Tongue (tissue), 2 donors: ENCODE data around the gene SERTAD1. TPM values are rescaled to one million over a fixed set of nuclear protein-coding genes. Genes with fewer than 3 reads are reported as not detected.
A peak's percentile ranks its signal among the peaks of the same experiment; 100 is the strongest.
"Not testable (repeated sequence)": the region's sequence is repeated elsewhere in the genome, so short reads cannot be mapped to it uniquely, and the experiment has no call there.

Experiments
- DNase-seq: peaks from one replicate; pipeline ENCODE4 v3.0.0-alpha.2; 2015
- total RNA-seq: library from RNA; depleted of rRNA; stranded (reverse); fragments of >200 nt; gene quantifications from one replicate; pipeline ENCODE4 v1.2.3, GENCODE V29; 2014

The SERTAD1 gene
- total RNA-seq, 1 donor from 2014 or later = 12.9 TPM

DNA sequence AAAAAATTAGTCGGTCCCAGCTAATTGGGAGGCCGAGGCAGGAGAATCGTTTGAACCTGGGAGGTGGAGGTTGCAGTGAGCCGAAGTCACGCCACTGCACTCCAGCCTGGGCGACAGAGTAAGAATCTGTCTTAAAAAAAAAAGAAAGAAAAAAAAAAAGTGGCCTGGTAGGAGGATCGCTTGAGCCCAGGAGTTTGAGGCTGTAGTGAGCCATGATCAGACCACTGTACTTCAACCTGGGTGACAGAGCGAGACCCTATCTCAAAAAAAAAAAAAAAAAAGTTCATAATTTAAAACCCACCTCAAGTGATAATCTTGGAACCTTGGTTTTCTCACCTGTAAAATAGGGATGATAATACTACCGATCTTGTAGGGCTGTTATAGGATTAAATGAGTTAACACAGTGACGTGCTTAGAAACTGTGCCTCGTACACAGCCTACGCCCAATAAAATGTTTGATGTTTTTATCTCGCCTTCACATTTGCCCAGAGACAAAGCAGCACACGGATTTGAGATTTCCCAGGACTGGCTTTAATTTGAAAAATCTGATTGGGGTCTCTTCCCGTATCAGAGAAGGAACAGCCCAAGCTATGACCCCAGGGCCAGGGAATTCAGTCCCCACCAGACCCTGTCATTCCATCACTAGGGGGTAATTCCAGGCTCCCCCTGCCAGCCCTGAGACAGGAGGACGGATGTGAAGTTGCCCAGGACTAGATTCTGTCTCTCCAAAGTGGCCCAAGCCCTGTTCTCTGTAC, 3.6 kb downstream of the SERTAD1 start:
- DNase-seq = no peak

DNA sequence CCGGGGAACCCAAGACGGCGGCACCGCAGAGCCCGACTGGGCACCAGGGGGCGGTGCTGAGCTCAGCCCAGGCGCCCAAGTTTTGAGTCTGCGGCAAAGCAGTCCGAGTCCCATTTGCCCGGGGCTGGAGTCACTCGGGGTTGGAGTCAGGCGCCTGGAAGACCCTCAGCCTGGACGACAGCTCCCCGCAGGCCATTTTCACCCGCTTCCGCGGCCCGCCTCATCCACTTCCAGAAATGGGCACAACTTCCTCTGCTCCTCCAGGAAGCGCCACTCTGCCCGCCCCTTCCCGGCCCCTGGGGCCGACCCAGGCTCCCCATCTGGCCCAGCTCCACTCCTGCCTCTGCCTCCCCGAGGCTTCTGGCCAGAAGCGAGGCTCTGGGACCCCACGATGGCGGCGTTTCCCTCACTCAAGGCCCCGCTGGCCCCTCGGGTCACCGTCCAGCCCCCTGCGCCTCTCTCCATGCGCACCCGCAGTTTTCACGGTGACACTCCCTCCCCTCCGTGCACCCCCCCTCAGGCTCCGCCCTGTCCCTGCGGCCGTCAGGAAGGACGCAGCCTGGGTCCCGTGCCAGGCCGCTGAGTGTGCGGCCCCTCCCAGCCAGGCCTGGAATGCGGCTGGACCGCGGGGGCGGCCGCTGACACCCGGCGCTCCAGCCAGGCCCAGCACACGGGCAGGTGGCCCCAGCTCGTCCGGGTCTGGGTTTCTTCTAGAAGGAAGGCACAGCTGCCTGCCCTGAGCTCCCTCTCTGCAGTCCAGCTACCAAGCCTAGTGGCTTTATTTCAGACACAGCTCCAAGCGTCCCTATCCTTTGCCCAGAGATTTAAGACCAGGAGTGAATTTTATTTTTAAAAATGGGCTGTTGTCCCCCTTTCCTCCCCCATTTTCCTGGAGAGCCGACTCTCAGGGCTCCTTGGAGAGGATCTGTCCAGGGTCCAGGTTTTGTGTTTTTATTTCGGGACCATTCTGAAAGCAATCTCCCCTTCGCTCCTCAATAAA, 4.7 kb downstream of the SERTAD1 start:
- DNase-seq = peak; percentile 97

- DNase-seq = no peak
Measured at GRCh38 chr19:40420451-40420765, 5.4 kb downstream of the SERTAD1 start.

GRCh38 chr19:40419780-40420179, 6.0 kb downstream of the SERTAD1 start:
- no peak for DNase-seq

- DNase-seq = no peak
Measured at GRCh38 chr19:40419066-40419612, 6.7 kb downstream of the SERTAD1 start.

- no peak for DNase-seq
Measured at GRCh38 chr19:40418040-40418439, 7.8 kb downstream of the SERTAD1 start.

DNA sequence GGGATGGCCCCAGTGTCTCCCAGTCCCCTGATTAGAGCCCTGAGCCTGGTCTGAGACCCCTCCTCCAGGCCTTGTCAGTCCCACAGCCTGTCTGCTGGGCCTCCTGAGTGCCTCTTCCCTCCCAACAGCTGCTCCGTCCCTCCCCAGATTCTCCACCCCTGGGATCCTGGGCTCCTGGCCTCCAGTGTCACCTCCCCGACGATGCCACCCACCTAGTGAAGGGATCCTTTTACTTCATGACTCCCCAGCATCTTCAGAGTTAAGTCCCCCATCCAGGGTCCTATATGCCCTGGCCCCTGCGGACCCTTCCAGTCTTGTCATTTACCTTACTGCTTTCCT, 8.2 kb downstream of the SERTAD1 start:
- DNase-seq = no peak

- peak; percentile 54 for DNase-seq
Measured at GRCh38 chr19:40416918-40417642, 8.7 kb downstream of the SERTAD1 start.

GRCh38 chr19:40415768-40416167, 10.0 kb downstream of the SERTAD1 start:
- DNase-seq = no peak

DNA sequence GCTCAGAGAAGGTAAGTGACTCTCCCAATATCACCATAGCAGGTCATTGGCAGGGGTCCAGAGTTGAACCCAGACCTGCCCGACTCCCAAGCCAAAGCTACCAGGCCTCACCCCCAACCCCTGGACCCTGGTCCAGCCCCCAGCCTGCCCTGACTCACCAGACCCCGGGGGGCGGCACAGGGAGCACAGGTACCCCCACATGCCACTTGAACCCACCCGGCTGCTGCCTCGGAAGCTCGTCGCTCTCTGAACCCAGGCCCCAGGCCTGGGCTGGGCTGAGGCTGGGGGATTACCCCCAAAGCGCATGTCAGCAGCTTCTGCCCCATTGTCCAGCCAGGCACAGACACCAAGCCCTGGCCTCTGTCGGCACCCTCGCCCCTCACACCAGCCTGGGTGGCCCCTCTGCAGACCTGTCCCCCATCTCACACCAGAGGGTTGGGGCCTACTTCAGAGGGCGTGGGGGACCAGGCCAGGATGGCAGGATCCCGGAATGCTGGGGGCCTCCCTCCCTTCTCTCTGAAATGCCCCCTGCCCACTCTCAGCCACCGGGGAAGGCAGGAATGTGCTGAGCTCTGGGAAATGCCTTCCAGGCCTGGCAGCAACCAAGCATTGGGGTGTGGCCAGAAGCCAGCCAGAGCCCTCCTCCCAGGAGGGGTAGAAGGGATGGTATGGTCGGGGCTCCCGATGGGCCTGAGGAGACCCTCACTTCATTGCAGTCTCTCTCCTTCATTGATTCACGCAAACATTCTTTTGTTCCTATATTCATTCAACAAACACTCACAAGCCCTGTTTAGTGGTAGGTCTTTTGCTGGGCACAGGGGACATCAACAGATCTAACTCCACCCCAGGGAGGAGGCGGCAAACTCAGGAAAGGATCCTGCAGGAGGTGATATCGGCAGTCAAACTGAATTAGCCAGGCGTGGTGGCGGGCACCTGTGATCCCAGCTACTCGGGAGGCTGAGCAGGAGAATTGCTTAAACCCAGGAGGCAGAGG, 11.0 kb downstream of the SERTAD1 start:
- DNase-seq = no peak

DNA sequence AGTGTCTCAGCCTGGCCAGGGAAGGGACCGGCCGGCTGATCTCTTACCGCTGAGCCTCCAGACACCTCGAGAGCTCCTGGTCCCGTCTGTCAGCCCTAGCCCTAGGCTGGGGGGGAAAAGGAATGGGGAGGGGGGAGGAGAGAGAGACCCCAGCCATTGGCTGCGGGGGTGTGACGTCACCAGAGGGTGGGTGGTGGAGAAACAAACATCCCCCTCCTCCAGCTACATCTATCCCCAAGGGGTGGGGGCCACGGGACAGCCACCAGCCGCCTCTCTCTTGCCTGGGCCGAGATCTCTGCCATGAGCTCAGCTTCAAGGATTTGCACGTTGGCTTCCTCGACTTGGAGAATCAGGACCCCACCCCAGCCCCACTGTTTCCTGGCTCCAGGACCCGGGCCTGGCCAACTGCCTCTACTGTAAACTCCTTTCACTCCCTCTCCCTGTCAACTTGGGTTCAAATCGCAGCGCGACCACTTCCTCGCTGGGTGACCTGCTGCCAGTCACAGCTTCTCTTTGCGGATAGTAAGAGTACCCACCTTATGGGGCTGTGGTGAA, 12.4 kb downstream of the SERTAD1 start, which contains the start of gene PRX:
TSS of gene PRX (minus strand) at position 88 of the 555 bp plus-strand sequence. CDS start 5,446 bp downstream, outside the sequence.
- peak; percentile 71 for DNase-seq

DNA sequence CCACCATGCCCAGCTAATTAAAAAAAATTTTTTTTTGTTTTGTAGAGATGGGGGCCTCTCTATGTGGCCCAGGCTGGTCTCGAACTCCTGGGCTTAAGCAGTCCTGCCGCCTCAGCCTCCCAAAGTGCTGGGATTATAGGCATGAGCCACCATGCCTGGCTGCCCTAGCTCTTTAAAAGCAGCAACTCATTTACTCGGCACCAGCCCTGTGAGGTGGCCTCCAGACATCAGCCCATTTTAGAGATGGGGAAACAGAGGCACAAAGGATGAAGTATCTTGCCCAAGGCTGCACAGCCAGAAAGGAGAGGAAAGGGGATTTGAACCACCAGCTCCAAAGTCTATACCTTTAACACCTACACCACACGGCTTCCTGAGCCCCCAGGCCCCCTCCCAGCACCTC, 12.9 kb downstream of the SERTAD1 start:
- no peak for DNase-seq

DNA sequence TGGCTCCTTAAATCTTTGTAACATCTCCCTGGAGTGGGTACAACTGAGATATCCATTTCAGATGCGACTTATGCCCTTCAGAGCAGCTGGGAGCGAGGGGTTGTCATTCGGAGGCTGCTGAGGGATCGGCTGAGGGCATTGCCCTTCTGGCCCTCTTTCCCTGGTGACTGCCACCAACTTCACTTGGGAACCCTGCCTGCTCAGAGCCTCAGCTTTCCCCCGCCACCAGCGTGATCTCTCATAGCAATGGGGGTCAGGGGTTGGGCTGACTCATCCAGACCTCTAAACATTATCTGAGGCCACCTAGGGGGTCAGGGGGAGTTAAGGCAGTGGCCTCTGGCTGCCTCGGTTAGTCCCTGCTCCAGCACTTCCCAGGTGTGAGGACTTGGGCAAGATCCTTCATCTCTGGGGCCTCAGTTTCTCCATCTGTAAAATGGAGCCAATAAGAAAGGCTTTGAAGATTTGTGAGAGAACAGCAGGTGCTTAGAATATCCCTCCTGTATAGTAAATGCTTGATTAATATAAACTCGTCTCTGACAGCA, 13.8 kb downstream of the SERTAD1 start:
- no peak for DNase-seq

DNA sequence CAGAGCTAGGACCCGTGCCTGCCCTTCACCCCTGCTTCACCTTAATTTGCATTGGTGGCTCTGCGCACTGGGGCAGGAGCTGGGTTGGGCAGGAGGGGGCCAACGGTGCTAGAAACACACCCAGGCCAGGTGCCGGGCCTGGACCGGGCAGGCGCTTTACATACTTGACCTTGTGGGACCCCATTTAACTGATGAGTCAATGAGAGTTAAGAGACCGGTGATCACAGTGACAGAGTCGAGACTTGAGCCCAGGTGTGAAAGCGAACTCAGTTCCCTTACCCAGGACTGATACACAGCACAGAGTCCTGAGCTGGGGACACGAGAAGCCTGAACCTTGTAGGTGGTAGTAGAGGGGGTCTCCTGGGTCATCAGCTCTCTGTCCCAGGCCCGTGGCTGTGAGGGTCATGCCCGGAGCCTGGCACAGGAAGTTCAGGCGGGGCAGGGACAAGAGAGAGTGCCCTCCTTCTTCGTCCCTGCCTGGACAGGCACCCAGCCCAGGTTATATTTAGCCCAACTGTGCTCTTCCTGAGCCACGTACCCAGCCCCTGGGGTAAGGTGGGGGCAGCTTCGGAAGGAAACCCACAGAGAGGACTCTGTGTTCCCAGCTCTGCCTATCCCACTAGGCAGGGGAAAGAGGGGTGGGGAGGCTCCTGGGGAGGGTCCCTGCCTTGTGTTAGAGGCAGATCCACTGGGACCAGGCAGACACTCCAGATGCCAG, 14.5 kb downstream of the SERTAD1 start:
- no peak for DNase-seq

GRCh38 chr19:40410030-40410389, 15.8 kb downstream of the SERTAD1 start:
- no peak for DNase-seq

DNA sequence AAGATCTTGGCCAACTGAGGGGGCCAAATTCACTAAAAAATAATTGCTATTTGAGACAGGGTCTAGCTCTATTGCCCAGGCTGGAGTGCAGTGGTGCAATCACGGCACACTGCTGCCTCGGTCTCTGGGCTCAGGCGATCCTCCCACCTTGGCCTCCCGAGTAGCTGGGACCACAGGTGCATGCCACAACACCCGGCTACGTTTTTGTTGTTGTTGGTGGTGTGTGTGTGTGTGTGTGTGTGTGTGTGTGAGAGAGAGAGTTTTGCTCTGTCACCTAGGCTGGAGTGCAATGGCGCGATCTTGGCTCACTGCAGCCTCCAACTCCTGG, 17.2 kb downstream of the SERTAD1 start:
- not testable (repeated sequence) for DNase-seq

GRCh38 chr19:40407714-40408597, 17.8 kb downstream of the SERTAD1 start:
- DNase-seq = no peak

GRCh38 chr19:40403262-40403984, 22.4 kb downstream of the SERTAD1 start:
- DNase-seq = peak; percentile 88
